ENCODE results near the gene ADAM29. TPM values are rescaled to one million over a fixed set of nuclear protein-coding genes. Genes with fewer than 3 reads are reported as not detected.
"Not testable (repeated sequence)": the region's sequence is repeated elsewhere in the genome, so short reads cannot be mapped to it uniquely, and the experiment has no call there.

Gene ADAM29
- total and polyA plus RNA-seq, 4 donors, result 1.4 to 5.8 (median 4.2) TPM

DNA sequence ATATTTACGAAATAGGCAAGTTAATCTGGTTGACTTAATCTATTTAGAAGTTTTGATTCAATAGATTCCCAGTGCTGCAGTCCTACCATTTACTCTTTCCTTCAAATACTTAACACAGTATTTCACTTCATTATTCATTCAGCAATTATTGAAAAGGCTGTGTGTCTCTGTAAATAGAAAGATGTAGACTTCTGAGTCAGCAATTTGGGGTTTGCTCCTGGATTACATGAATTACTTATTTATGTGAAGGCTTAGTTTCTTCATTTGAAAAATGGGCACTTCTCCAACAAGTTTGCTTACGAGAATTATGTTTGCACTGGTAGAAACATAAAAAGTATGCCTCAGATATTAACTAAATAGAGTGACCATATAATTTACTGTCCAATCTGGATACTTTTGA lies 17.4 kb downstream of the ADAM29 start:
- no peak overlapping the region for H3K27ac ChIP-seq (ENCODE audit: low read depth, low read length)
- H3K4me3 ChIP-seq (ENCODE audit: low read depth, low read length), result no peak overlapping the region
- H3K27me3 ChIP-seq (ENCODE audit: control insufficient read depth, insufficient read depth, low read length), result no peaks in the 10 kb centered on the region
- H3K9me3 ChIP-seq (ENCODE audit: control insufficient read depth, insufficient read depth, low read length), result no peaks in the 10 kb centered on the region
- no peaks in the 10 kb centered on the region for H3K4me1 ChIP-seq (ENCODE audit: control insufficient read depth, insufficient read depth, low read length)
- WGBS (ENCODE audit: insufficient coverage), result no CpG with 5 or more reads among the region's 2 CpGs
- no peaks in the 10 kb centered on the region for H3K36me3 ChIP-seq (ENCODE audit: control insufficient read depth, insufficient read depth, low read length)
- DNase-seq (ENCODE audit: low read depth in 4 of 6, low spot score in 6 of 6), result no peak

DNA sequence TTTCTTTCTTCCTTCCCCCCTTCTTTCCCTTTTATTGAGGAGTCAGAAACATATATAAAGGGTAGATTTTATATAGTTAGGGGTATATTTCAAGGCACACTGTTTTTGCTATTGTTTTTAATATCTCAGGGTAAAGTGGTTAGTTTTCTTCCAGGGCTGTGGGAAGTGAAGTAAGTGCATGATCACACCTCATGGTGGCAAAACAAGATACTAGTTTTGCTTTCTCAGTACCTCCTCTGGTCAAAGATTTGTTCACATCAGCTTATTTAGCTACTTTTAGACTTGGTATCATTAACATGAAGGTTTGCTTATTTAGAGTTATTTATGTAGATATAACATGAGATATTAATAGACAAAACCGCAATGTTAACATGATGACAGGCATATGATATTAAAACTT lies 21.8 kb downstream of the ADAM29 start:
- Histone ChIP-seq H3K27ac (ENCODE audit: low read depth, low read length) (no peak overlapping the region), H3K27me3 (ENCODE audit: control insufficient read depth, insufficient read depth, low read length) (no peaks in the 10 kb centered on the region), H3K4me1 (ENCODE audit: control insufficient read depth, insufficient read depth, low read length) (no peaks in the 10 kb centered on the region), H3K4me3 (ENCODE audit: low read depth, low read length) (no peak overlapping the region), H3K36me3 (ENCODE audit: control insufficient read depth, insufficient read depth, low read length) (no peaks in the 10 kb centered on the region), H3K9me3 (ENCODE audit: control insufficient read depth, insufficient read depth, low read length) (no peaks in the 10 kb centered on the region)
- DNase-seq (ENCODE audit: low read depth in 4 of 6, low spot score in 6 of 6), result no peak
- no CpG with 5 or more reads among the region's 1 CpG for WGBS (ENCODE audit: insufficient coverage)

DNA sequence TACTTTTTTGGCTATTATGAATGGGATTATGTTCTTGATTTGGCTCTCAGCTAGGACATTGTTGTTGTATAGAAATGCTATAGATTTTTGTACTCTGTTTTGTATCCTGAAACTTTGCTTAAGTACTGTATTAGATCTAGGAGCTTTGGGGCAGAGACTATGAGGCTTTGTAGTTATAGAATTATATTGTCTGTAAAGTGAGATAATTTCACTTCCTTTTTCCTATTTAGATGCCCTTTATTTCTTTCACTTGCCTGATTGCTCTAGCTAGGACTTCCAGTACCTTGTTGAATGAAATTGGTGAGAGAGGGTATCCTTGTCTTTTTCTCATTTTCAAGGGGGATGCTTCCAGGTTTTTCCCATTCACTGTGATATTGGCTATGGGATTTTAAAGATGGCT lies 28.1 kb downstream of the ADAM29 start:
- H3K4me3 ChIP-seq (ENCODE audit: low read depth, low read length), result no peak overlapping the region

DNA sequence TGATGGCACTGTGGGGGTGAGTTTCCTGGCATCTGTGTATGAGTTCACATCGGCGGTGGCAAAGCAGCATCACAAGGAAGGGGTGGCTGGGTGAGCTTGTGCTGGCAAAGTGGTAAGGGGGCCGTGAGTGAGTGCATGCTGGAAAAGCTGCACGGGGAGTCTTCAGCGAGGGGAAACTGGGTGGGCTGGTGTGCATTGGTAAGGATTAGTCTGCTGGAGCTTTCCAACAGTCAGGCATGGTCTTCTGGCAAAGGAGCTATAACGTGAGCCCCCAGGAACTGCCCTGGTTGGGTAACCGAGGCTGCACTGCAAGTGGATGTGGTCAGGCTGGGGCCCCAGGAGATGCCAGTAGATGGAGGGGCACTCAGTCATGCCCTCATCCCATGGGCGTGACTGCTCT lies 30.7 kb downstream of the ADAM29 start:
- H3K4me1 ChIP-seq (ENCODE audit: control insufficient read depth, insufficient read depth, low read length), result no peaks in the 10 kb centered on the region
- H3K27me3 ChIP-seq (ENCODE audit: control insufficient read depth, insufficient read depth, low read length), result no peaks in the 10 kb centered on the region
- H3K9me3 ChIP-seq (ENCODE audit: control insufficient read depth, insufficient read depth, low read length), result no peaks in the 10 kb centered on the region
- no peak for DNase-seq (ENCODE audit: low read depth in 4 of 6, low spot score in 6 of 6)
- WGBS (ENCODE audit: insufficient coverage), result 93% methylated on average over 8 of the region's 8 CpGs
- no peaks in the 10 kb centered on the region for H3K36me3 ChIP-seq (ENCODE audit: control insufficient read depth, insufficient read depth, low read length)
- no peak overlapping the region for H3K4me3 ChIP-seq (ENCODE audit: low read depth, low read length)
- H3K27ac ChIP-seq (ENCODE audit: low read depth, low read length), result no peak overlapping the region

More for the DNA sequence above, 28.1 kb downstream of the ADAM29 start:
- H3K4me1 ChIP-seq (ENCODE audit: control insufficient read depth, insufficient read depth, low read length), result no peaks in the 10 kb centered on the region
- H3K27me3 ChIP-seq (ENCODE audit: control insufficient read depth, insufficient read depth, low read length), result no peaks in the 10 kb centered on the region
- no peaks in the 10 kb centered on the region for H3K9me3 ChIP-seq (ENCODE audit: control insufficient read depth, insufficient read depth, low read length)
- no peak overlapping the region for H3K27ac ChIP-seq (ENCODE audit: low read depth, low read length)
- no peaks in the 10 kb centered on the region for H3K36me3 ChIP-seq (ENCODE audit: control insufficient read depth, insufficient read depth, low read length)
- DNase-seq (ENCODE audit: low read depth in 4 of 6, low spot score in 6 of 6), result no peak

DNA sequence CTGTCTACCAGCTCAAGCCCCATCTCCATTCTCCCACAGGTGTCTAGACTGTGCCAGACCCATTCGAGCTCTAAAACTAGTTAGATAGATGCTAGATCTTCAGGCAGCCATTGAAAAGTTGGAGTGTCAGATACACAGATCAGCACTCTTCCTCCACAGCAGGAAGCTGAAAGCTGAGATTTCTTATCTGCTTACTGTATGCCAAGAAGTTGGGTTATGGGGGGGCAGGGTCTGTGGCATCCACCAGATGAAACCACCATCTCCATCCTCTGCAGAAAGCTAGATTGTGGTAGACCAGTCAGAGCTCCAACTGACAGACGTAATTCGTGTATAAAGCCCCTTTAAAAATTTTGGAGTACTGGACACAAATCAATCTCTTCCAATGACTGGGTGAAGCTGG lies 54.8 kb downstream of the ADAM29 start:
- Histone ChIP-seq H3K36me3 (ENCODE audit: control insufficient read depth, insufficient read depth, low read length) (no peaks in the 10 kb centered on the region), H3K27me3 (ENCODE audit: control insufficient read depth, insufficient read depth, low read length) (no peaks in the 10 kb centered on the region), H3K4me3 (ENCODE audit: low read depth, low read length) (no peak overlapping the region), H3K27ac (ENCODE audit: low read depth, low read length) (no peak overlapping the region), H3K9me3 (ENCODE audit: control insufficient read depth, insufficient read depth, low read length) (no peaks in the 10 kb centered on the region), H3K4me1 (ENCODE audit: control insufficient read depth, insufficient read depth, low read length) (no peaks in the 10 kb centered on the region)
- no CpG with 5 or more reads among the region's 3 CpGs for WGBS (ENCODE audit: insufficient coverage)
- no peak for DNase-seq (ENCODE audit: low read depth in 4 of 6, low spot score in 6 of 6)

DNA sequence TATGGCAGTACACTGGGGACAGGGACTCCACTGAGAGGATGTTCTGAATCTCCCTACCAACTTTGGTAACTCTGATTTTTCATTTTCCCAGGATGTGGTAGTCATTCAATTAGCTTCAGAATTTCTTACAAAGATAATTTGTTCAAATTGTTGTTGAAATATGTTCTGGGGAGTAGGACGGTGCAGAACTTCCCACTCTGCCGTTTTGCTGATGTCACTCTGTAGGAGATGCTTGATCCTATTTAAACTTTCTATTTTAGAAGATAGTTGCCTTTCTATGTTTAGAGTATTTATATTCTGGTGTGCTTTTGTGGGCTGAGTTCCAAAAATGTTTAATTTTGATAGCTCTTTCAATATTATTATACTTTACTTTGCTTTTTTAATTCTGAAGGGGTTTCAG lies 55.2 kb downstream of the ADAM29 start:
- Histone ChIP-seq H3K4me3 (ENCODE audit: low read depth, low read length) (no peak overlapping the region), H3K9me3 (ENCODE audit: control insufficient read depth, insufficient read depth, low read length) (no peaks in the 10 kb centered on the region), H3K36me3 (ENCODE audit: control insufficient read depth, insufficient read depth, low read length) (no peaks in the 10 kb centered on the region), H3K27ac (ENCODE audit: low read depth, low read length) (no peak overlapping the region), H3K4me1 (ENCODE audit: control insufficient read depth, insufficient read depth, low read length) (no peaks in the 10 kb centered on the region), H3K27me3 (ENCODE audit: control insufficient read depth, insufficient read depth, low read length) (no peaks in the 10 kb centered on the region)
- no peak for DNase-seq (ENCODE audit: low read depth in 4 of 6, low spot score in 6 of 6)
- WGBS (ENCODE audit: insufficient coverage), result no CpG with 5 or more reads among the region's 2 CpGs

DNA sequence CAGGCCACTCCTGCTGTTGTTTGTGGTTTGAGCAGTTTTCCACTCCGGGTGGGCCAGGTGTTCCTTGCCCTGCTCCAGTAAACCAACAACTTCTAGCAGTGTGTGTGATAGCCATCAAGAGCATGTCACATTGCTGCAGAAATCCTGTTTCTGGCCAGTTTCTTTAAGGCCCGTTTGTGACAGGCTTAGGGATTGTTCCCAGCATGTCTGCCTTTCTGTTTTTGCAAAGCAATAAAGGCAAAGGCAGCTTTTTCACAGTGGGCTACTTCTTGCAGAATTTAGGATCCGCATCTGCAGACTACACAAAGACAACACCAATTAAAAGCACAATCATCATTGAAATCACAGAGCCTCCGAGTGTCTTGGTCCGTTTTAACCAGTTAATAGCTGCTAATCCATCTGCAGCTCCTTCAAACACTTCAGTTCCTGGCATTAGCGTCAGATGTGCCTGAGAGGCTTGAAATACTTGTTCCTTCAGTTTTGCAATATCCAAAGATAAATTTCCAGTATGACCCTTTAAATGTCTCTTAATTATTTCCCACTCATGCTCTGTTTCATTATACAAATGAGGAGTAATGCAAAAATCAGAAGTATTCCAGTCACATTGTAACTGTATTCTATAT lies 65.1 kb downstream of the ADAM29 start:
- no peaks in the 10 kb centered on the region for H3K36me3 ChIP-seq (ENCODE audit: control insufficient read depth, insufficient read depth, low read length)
- no peak overlapping the region for H3K27ac ChIP-seq (ENCODE audit: low read depth, low read length)
- no peak overlapping the region for H3K4me3 ChIP-seq (ENCODE audit: low read depth, low read length)
- no peaks in the 10 kb centered on the region for H3K4me1 ChIP-seq (ENCODE audit: control insufficient read depth, insufficient read depth, low read length)
- WGBS (ENCODE audit: insufficient coverage), result 15% methylated on average over 5 of the region's 6 CpGs
- H3K9me3 ChIP-seq (ENCODE audit: control insufficient read depth, insufficient read depth, low read length), result peaks cover 2% of the 10 kb centered on the region
- peak in 3 of 6 donors; percentile 1 to 30 (median 17) for DNase-seq (ENCODE audit: low read depth in 4 of 6, low spot score in 6 of 6)
- H3K27me3 ChIP-seq (ENCODE audit: control insufficient read depth, insufficient read depth, low read length), result no peaks in the 10 kb centered on the region

DNA sequence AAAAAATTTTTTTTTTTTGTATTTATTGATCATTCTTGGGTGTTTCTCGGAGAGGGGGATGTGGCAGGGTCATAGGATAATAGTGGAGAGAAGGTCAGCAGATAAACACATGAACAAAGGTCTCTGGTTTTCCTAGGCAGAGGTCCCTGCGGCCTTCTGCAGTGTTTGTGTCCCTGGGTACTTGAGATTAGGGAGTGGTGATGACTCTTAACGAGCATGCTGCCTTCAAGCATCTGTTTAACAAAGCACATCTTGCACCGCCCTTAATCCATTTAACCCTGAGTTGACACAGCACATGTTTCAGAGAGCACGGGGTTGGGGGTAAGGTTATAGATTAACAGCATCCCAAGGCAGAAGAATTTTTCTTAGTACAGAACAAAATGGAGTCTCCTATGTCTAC lies 65.7 kb downstream of the ADAM29 start:
- H3K4me1 ChIP-seq (ENCODE audit: control insufficient read depth, insufficient read depth, low read length); H3K27me3 ChIP-seq (ENCODE audit: control insufficient read depth, insufficient read depth, low read length); H3K36me3 ChIP-seq (ENCODE audit: control insufficient read depth, insufficient read depth, low read length); H3K4me3 ChIP-seq (ENCODE audit: low read depth, low read length); H3K27ac ChIP-seq (ENCODE audit: low read depth, low read length); DNase-seq (ENCODE audit: low read depth in 4 of 6, low spot score in 6 of 6); H3K9me3 ChIP-seq (ENCODE audit: control insufficient read depth, insufficient read depth, low read length): not testable (repeated sequence)
- WGBS (ENCODE audit: insufficient coverage), result no CpG with 5 or more reads among the region's 5 CpGs

DNA sequence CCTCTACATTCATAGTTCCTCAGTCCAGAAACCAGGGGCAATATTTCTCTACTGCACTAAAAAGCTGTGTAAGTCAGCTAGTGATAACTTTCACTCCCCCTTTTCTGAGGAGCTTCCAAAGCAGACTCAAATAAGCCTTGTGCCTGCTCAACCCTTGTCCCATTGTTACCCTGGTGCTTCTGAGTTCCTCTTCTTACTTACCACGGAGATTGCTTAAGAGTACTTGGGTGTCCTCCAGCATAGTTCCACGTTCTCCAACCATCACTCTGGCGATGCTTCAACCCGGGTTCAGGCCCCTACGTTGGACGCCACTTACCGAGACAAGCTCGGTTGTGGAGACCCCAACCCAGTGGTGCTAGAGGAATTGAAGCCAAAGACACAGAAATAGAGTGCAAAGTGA lies 71.6 kb downstream of the ADAM29 start:
- Histone ChIP-seq H3K4me3 (ENCODE audit: low read depth, low read length) (no peak overlapping the region), H3K27me3 (ENCODE audit: control insufficient read depth, insufficient read depth, low read length) (no peaks in the 10 kb centered on the region), H3K4me1 (ENCODE audit: control insufficient read depth, insufficient read depth, low read length) (no peaks in the 10 kb centered on the region), H3K9me3 (ENCODE audit: control insufficient read depth, insufficient read depth, low read length) (peaks cover 2% of the 10 kb centered on the region), H3K36me3 (ENCODE audit: control insufficient read depth, insufficient read depth, low read length) (no peaks in the 10 kb centered on the region), H3K27ac (ENCODE audit: low read depth, low read length) (no peak overlapping the region)
- WGBS (ENCODE audit: insufficient coverage), result 84% methylated on average over 8 of the region's 8 CpGs
- DNase-seq (ENCODE audit: low read depth in 4 of 6, low spot score in 6 of 6), result no peak

DNA sequence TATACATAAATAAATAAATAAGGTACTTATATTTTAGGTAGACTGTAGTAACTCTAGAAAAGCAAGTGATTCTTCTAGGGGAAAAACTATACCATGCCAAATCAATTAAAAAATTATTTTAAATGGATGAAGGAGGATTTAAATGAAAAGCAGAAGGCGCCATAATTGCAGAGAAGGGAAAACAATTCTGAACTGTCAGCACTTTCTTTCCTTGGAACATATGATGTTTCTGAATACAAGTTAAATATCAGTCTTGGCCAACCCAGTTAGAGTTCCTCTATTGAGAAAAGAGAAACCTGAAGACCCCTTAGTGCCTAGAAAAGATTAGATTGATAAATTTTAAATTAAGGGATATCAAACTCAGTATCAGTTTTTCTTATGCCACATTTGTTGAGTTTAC lies 75.8 kb downstream of the ADAM29 start:
- Histone ChIP-seq H3K4me1 (ENCODE audit: control insufficient read depth, insufficient read depth, low read length) (no peaks in the 10 kb centered on the region), H3K27ac (ENCODE audit: low read depth, low read length) (no peak overlapping the region), H3K9me3 (ENCODE audit: control insufficient read depth, insufficient read depth, low read length) (no peaks in the 10 kb centered on the region), H3K4me3 (ENCODE audit: low read depth, low read length) (no peak overlapping the region), H3K27me3 (ENCODE audit: control insufficient read depth, insufficient read depth, low read length) (no peaks in the 10 kb centered on the region), H3K36me3 (ENCODE audit: control insufficient read depth, insufficient read depth, low read length) (no peaks in the 10 kb centered on the region)
- DNase-seq (ENCODE audit: low read depth in 4 of 6, low spot score in 6 of 6), result no peak
- no CpG with 5 or more reads among the region's 1 CpG for WGBS (ENCODE audit: insufficient coverage)

Data from spinal cord (tissue), 10 donors.